HEK293 (cell line): ENCODE measurements around the gene KLRB1.

ENCODE experiments used
- PBX3 ChIP-seq: sonication (generic); formaldehyde crosslinking; IDR thresholded peaks from 2 replicates; pipeline ENCODE4 v1.8.1; 2022; ENCODE audit warnings: mild to moderate bottlenecking, moderate library complexity, missing genetic modification reagents
- REST ChIP-seq: fragments of 450-650 bp; formaldehyde crosslinking; IDR thresholded peaks from 2 replicates; pipeline ENCODE4 v1.5.1; 2016; ENCODE audit warnings: missing biosample characterization, missing genetic modification characterization

- no peak for TF ChIP-seq PBX3 (CRISPR knock-in tag)
- no peak for TF ChIP-seq REST (tag by site-specific recombination)
Observed at GRCh38 chr12:9615420-9616136, 7.9 kb upstream of the KLRB1 start.
